Endothelial cell of umbilical vein (primary cell): ENCODE measurements around the gene ACTL8. TPM values are rescaled to one million over a fixed set of nuclear protein-coding genes. Genes with fewer than 3 reads are reported as not detected.

Experiments used
- BruUV-seq: library from RNA; stranded (reverse); fragments of 400-500 nt; replicated peaks from 2 replicates; lab custom pipeline; 2021; lab: Mats Ljungman, UMichigan
- CTCF ChIA-PET: fragments of 300-600, 350-600 bp; sonication (Branson Sonifier 250); formaldehyde crosslinking; loops from one replicate; lab custom pipeline; 2021; ENCODE audit warnings: antibody characterized with exemption, inconsistent platforms; lab: Charles Lee
- POLR2A ChIA-PET: fragments of 300-600, 350-600 bp; sonication (Branson Sonifier 250); formaldehyde crosslinking; loops from one replicate; lab custom pipeline; 2021; ENCODE audit warnings: antibody characterized with exemption, inconsistent platforms; lab: Charles Lee
- DNase-seq: peaks from one replicate; pipeline ENCODE4 v3.0.0-alpha.2; 2011; ENCODE audit warnings: low read depth, low spot score
- FAIRE-seq: peaks from 2 replicates; lab custom pipeline; 2011; peaks lifted over from hg19 to GRCh38; lab: Jason Lieb, UNC
- H2AFZ ChIP-seq: 2 replicates; pipeline ENCODE4 v1.6.0; 2012; ENCODE audit warnings: low read depth, low read length, control low read depth, inconsistent platforms
- H3K27ac ChIP-seq: 2 replicates; pipeline ENCODE4 v1.5.1; 2011; ENCODE audit warnings: low read depth, mild to moderate bottlenecking, control low read depth, low read length, moderate library complexity; ENCODE audit not compliant: insufficient read depth
- H3K27me3 ChIP-seq, 2 experiments: 2 replicates each; pipeline versions ENCODE4 v1.6.0 to v1.6.1; 2011; ENCODE audit warnings: low read length in 2 of 2, mixed read lengths in 1 of 2; ENCODE audit not compliant: control insufficient read depth in 2 of 2, insufficient read depth in 2 of 2
- H3K36me3 ChIP-seq, 2 experiments: 2 replicates in 1 of 2; 3 replicates in 1 of 2; pipeline ENCODE4 v1.5.1; 2011; ENCODE audit warnings: low read length in 2 of 2, mild to moderate bottlenecking in 1 of 2, moderate library complexity in 1 of 2; ENCODE audit not compliant: control insufficient read depth in 2 of 2, insufficient read depth in 2 of 2; ENCODE audit errors: extremely low read depth in 1 of 2
- H3K4me1 ChIP-seq: 3 replicates; pipeline ENCODE4 v1.5.1; 2011; ENCODE audit warnings: mild to moderate bottlenecking, low read length; ENCODE audit not compliant: control insufficient read depth, insufficient read depth; ENCODE audit errors: extremely low read depth
- H3K4me2 ChIP-seq: 2 replicates; pipeline ENCODE4 v1.6.1; 2011; ENCODE audit warnings: low read length, control low read depth, mixed read lengths; ENCODE audit not compliant: insufficient read depth
- H3K4me3 ChIP-seq, 3 experiments: fragments of 200-600 bp in 1 of 3; sonication (generic), shearing (Covaris generic) in 1 of 3; replicated peaks in 1 of 3; 2 replicates each; pipeline ENCODE4 v1.5.1; 2011 to 2016; ENCODE audit warnings: control low read depth in 3 of 3, low read length in 3 of 3, mild to moderate bottlenecking in 2 of 3, inconsistent platforms in 1 of 3, low read depth in 1 of 3, moderate library complexity in 1 of 3; ENCODE audit not compliant: insufficient read depth in 1 of 3
- H3K79me2 ChIP-seq: 2 replicates; pipeline ENCODE4 v1.6.0; 2012; ENCODE audit warnings: low read length, inconsistent platforms; ENCODE audit not compliant: control insufficient read depth, insufficient read depth
- H3K9ac ChIP-seq: replicated peaks from 2 replicates; pipeline ENCODE3; 2011; ENCODE audit warnings: low read length, control low read depth; ENCODE audit not compliant: insufficient read depth; ENCODE audit errors: extremely low read depth
- H3K9me1 ChIP-seq: replicated peaks from 3 replicates; pipeline ENCODE4 v1.6.0; 2011; ENCODE audit warnings: mild to moderate bottlenecking, low read length; ENCODE audit not compliant: control insufficient read depth, insufficient read depth; ENCODE audit errors: extremely low read depth
- H3K9me3 ChIP-seq: replicated peaks from 2 replicates; pipeline ENCODE4 v1.5.1; 2012; ENCODE audit warnings: low read length, inconsistent platforms; ENCODE audit not compliant: control insufficient read depth, insufficient read depth
- H4K20me1 ChIP-seq: replicated peaks from 2 replicates; pipeline ENCODE3; 2011; ENCODE audit warnings: mild to moderate bottlenecking, low read length; ENCODE audit not compliant: control insufficient read depth, insufficient read depth; ENCODE audit errors: extremely low read depth
- EZH2 ChIP-seq: IDR thresholded peaks from 2 replicates; pipeline ENCODE4 v1.6.1; 2012; ENCODE audit warnings: borderline replicate concordance, low read depth, mild to moderate bottlenecking, moderate library complexity, low read length, inconsistent platforms; ENCODE audit not compliant: severe bottlenecking
- FOS ChIP-seq: IDR thresholded peaks from 2 replicates; pipeline ENCODE4 v1.6.1; 2011; ENCODE audit warnings: mild to moderate bottlenecking, low read length, moderate library complexity, borderline replicate concordance; ENCODE audit not compliant: insufficient read depth
- GATA2 ChIP-seq: IDR thresholded peaks from 2 replicates; pipeline ENCODE4 v1.7.0; 2011; ENCODE audit warnings: low read depth, mild to moderate bottlenecking, moderate library complexity, mixed read lengths, low read length; ENCODE audit not compliant: insufficient read length, insufficient read depth
- JUN ChIP-seq: IDR thresholded peaks from 2 replicates; pipeline ENCODE4 v1.6.1; 2011; ENCODE audit warnings: borderline replicate concordance, low read depth; ENCODE audit not compliant: insufficient read length, insufficient read depth
- MYC ChIP-seq: IDR thresholded peaks from one replicate; pipeline ENCODE4 v1.6.1; 2011; ENCODE audit warnings: mild to moderate bottlenecking, low read depth, low read length
- POLR2A ChIP-seq: IDR thresholded peaks from 2 replicates; pipeline ENCODE4 v1.6.1; 2012; ENCODE audit warnings: low read depth, mild to moderate bottlenecking, control low read depth, low read length
- POLR2AphosphoS5 ChIP-seq: IDR thresholded peaks from 2 replicates; pipeline ENCODE4 v1.6.1; 2012; ENCODE audit warnings: low read depth, mild to moderate bottlenecking, control low read depth, low read length, moderate library complexity; ENCODE audit not compliant: insufficient read depth
- dilution Hi-C: fragments of 300-500 bp; cut with MboI; formaldehyde crosslinking; loops from one replicate; pipeline ENCODE4 v1.15.0; 2019; ENCODE audit warnings: low sequenced_read_pairs; ENCODE audit not compliant: extremely low pct_ligation_motif_present
- intact Hi-C: fragments of 100-400 bp; cut with micrococcal nuclease; formaldehyde crosslinking; loops from one replicate; pipeline ENCODE4 v1.10.0; 2022
- polyA plus RNA-seq, 4 experiments: library from polyadenylated mRNA; depleted of rRNA in 3 of 4; stranded (reverse) in 3 of 4; unstranded in 1 of 4; fragments of >200 nt; gene quantifications; 2 replicates each; pipeline versions ENCODE4 v1.2.1 to v1.2.3, GENCODE V29; 2011 to 2012; ENCODE audit warnings: missing spikeins in 1 of 4
- total RNA-seq: library from RNA; stranded (reverse); gene quantifications from 2 replicates; pipeline ENCODE4 v1.2.3, GENCODE V29; 2021
- TF ChIP-seq, protein P1 (sequence below): IDR thresholded peaks from 2 replicates; pipeline ENCODE4 v1.6.1; 2011; ENCODE audit not compliant: insufficient read depth, insufficient read length
- TF ChIP-seq, protein P2 (sequence below), 2 donors: IDR thresholded peaks; 1 replicate in 1 of 2; 2 replicates in 1 of 2; pipeline ENCODE4 v1.5.1; 2011; ENCODE audit warnings: low read length in 2 of 2, mild to moderate bottlenecking in 2 of 2, moderate library complexity in 2 of 2, control low read depth in 1 of 2, inconsistent platforms in 1 of 2, low read depth in 1 of 2; ENCODE audit not compliant: insufficient read depth in 1 of 2; ENCODE audit errors: extremely low read depth in 1 of 2

Gene ACTL8
- total and polyA plus RNA-seq, 2 donors (not counting 3 experiments of a cell fraction or from before 2014, with no cell fraction given): not detected

DNA sequence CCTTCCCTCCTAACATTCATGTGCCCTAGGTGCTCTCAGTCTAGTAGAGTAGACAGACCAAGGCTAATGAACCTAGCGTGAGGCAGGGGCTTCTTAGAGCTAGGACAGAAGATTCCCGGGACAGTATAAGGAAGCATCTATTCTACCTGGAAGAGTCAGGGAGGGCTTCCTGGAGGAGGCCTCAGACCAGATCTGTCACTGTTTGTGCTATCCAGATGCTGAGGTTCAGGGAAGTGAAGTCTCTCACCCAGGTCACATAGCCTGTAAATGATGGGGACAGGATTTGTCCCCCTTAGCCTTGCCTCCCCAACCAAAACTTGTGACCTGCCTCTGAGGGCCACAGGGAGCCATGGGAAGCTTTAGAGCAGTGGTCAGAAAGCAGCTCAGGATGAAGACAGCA is 20.7 kb downstream of the ACTL8 start:
- ChIA-PET POLR2A (no interaction called here), CTCF (no interaction called here)
- FAIRE-seq: no peak
- Histone ChIP-seq H3K4me1 (no peaks in the 10 kb centered on the region), H4K20me1 (no peaks in the 10 kb centered on the region), H3K27ac (no peak overlapping the region), H3K4me2 (no peak overlapping the region), H3K36me3 (no peaks in the 10 kb centered on the region), H3K27me3 (no peaks in the 10 kb centered on the region), H2AFZ (no peak overlapping the region), H3K9me3 (no peaks in the 10 kb centered on the region), H3K9me1 (no peaks in the 10 kb centered on the region), H3K9ac (no peak overlapping the region), H3K79me2 (no peaks in the 10 kb centered on the region), H3K4me3 (no peak overlapping the region)
- dilution Hi-C loops: no loop called here
- intact Hi-C loops: no loop called here
- TF ChIP-seq, protein P1, sequence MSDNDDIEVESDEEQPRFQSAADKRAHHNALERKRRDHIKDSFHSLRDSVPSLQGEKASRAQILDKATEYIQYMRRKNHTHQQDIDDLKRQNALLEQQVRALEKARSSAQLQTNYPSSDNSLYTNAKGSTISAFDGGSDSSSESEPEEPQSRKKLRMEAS: no peak
- TF ChIP-seq FOS (no peak), EZH2 (no peak), POLR2A (no peak), POLR2AphosphoS5 (no peak), GATA2 (no peak), MYC (no peak), JUN (no peak)
- TF ChIP-seq, protein P2, sequence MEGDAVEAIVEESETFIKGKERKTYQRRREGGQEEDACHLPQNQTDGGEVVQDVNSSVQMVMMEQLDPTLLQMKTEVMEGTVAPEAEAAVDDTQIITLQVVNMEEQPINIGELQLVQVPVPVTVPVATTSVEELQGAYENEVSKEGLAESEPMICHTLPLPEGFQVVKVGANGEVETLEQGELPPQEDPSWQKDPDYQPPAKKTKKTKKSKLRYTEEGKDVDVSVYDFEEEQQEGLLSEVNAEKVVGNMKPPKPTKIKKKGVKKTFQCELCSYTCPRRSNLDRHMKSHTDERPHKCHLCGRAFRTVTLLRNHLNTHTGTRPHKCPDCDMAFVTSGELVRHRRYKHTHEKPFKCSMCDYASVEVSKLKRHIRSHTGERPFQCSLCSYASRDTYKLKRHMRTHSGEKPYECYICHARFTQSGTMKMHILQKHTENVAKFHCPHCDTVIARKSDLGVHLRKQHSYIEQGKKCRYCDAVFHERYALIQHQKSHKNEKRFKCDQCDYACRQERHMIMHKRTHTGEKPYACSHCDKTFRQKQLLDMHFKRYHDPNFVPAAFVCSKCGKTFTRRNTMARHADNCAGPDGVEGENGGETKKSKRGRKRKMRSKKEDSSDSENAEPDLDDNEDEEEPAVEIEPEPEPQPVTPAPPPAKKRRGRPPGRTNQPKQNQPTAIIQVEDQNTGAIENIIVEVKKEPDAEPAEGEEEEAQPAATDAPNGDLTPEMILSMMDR (IDR thresholded peaks at IDR 0.05; ENCODE audit: extremely low read depth in 1 of 2, insufficient read depth in 1 of 2, low read depth in 1 of 2, low read length in 2 of 2): no peak
- no TSS peak for BruUV-seq
- DNase-seq: no peak
